CD1c-positive myeloid dendritic cell (primary cell): ENCODE measurements around the gene EFR3B.

ENCODE experiments used
- DNase-seq: peaks from one replicate; pipeline ENCODE4 v3.0.0-alpha.2; 2016; ENCODE audit errors: extremely low spot score

The EFR3B gene

GRCh38 chr2:25034081-25034480 lies 7.8 kb upstream of the EFR3B start:
- no peak for DNase-seq

- no peak for DNase-seq
These were observed 6.2 kb upstream of the EFR3B start for GRCh38 chr2:25035537-25036220.

GRCh38 chr2:25036221-25036559 lies 5.7 kb upstream of the EFR3B start:
- DNase-seq, result no peak

GRCh38 chr2:25039126-25039525 lies 2.8 kb upstream of the EFR3B start:
- no peak for DNase-seq

GRCh38 chr2:25041307-25041927 lies 459 bp upstream of the EFR3B start:
- DNase-seq, result peak; percentile 67

- peak; percentile 39 for DNase-seq
These were observed 705 bp downstream of the EFR3B start for GRCh38 chr2:25042321-25043240.

GRCh38 chr2:25043241-25043867 lies 1.5 kb downstream of the EFR3B start:
- peak; percentile 39 for DNase-seq

- DNase-seq, result no peak
These were observed 2.1 kb downstream of the EFR3B start for GRCh38 chr2:25044011-25044410.

GRCh38 chr2:25044990-25045389 lies 3.1 kb downstream of the EFR3B start:
- DNase-seq, result peak; percentile 20

- no peak for DNase-seq
These were observed 7.5 kb downstream of the EFR3B start for GRCh38 chr2:25049422-25049821.

- DNase-seq, result no peak
These were observed 8.3 kb downstream of the EFR3B start for GRCh38 chr2:25050128-25050527.

- DNase-seq, result no peak
These were observed 11.2 kb downstream of the EFR3B start for GRCh38 chr2:25053041-25053440.

- DNase-seq, result no peak
These were observed 12.8 kb downstream of the EFR3B start for GRCh38 chr2:25054720-25055119.

GRCh38 chr2:25055376-25055920 lies 13.6 kb downstream of the EFR3B start:
- DNase-seq, result no peak

GRCh38 chr2:25056098-25056821 lies 14.4 kb downstream of the EFR3B start:
- DNase-seq, result no peak

GRCh38 chr2:25062511-25062917 lies 20.6 kb downstream of the EFR3B start:
- no peak for DNase-seq

- no peak for DNase-seq
These were observed 22.2 kb downstream of the EFR3B start for GRCh38 chr2:25063876-25064660.

GRCh38 chr2:25065768-25066167 lies 23.9 kb downstream of the EFR3B start:
- DNase-seq, result no peak

- DNase-seq, result no peak
These were observed 24.6 kb downstream of the EFR3B start for GRCh38 chr2:25066455-25066854.

- DNase-seq, result no peak
These were observed 26.3 kb downstream of the EFR3B start for GRCh38 chr2:25068217-25068616.
